Esophagus muscularis mucosa (tissue), 4 donors: ENCODE data around the gene ZFP36L1.

Experiments
- CTCF ChIP-seq, 3 experiments: fragments of 200-600 bp in 2 of 3; fragments of 450-650 bp in 1 of 3; sonication (generic) in 2 of 3; IDR thresholded peaks; one replicate each; pipeline ENCODE4 v1.5.1; 2017 to 2019; ENCODE audit warnings: antibody characterized with exemption in 3 of 3, mild to moderate bottlenecking in 2 of 3, moderate library complexity in 1 of 3
- EP300 ChIP-seq: sonication (generic); formaldehyde crosslinking; IDR thresholded peaks from one replicate; pipeline ENCODE4 v1.6.1; 2017; ENCODE audit warnings: antibody characterized with exemption
- POLR2A ChIP-seq: fragments of 450-650 bp; IDR thresholded peaks from one replicate; pipeline ENCODE4 v1.6.1; 2017; ENCODE audit warnings: antibody characterized with exemption, moderate library complexity, mild to moderate bottlenecking, low read depth

- no peak for TF ChIP-seq CTCF (IDR thresholded peaks at IDR 0.05)
- TF ChIP-seq POLR2A, result no peak
- TF ChIP-seq EP300, result no peak
Observed at GRCh38 chr14:68820999-68821683, 28.3 kb upstream of the ZFP36L1 start.
